ENCODE results near the gene ANAPC5.
"Not testable (repeated sequence)": the region's sequence is repeated elsewhere in the genome, so short reads cannot be mapped to it uniquely, and the experiment has no call there.

ANAPC5 gene

DNA sequence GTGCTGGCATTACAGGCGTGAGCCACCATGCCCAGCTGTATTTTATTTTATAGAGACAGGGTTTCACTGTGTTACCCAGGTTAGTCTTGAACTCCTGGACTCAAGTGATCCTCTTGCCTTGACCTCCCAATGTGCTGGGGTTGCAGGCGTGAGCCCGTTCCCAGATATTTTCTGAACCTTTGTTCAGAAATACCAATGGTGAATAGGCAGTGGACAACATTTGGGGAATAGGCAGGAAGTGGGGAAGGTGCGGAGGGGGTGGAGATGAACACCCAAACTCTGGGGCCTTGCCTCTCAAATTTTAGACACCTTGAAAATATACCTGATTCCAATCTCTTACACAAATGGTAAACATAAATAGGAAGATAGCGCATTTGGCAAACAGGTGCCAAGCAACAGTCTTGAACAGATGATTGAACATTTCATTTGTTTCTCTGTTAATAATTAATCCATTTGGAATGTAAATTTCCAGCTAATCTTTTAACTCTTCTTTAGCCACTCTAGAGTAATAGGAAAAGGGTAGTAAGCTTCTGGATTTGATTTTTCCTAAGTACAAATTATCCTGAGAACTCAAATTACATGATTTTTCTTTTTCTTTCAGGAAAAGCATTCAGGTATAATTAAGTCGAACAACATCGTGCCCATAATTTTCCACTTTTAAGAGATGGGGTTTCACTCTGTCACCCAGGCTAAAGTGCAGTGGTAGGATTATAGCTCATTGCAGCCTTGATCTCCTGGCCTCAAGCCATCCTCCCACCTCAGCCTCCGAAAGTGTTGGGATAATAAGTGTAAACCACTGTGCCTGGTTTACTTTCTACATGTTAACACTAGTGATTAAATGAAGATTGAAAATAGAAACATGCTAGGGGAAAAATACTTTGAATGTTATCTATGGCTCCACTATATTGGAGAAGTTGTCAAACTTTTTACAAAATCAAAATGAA is 24.8 kb upstream of the ANAPC5 start:
- Histone ChIP-seq H3K4me3 (ENCODE audit: severe bottlenecking) (no peak overlapping the region), H3K9me3 (ENCODE audit: severe bottlenecking) (no peaks in the 10 kb centered on the region), H3K4me1 (ENCODE audit: insufficient read depth, poor library complexity, severe bottlenecking) (no peaks in the 10 kb centered on the region), H3K36me3 (ENCODE audit: low read depth) (no peaks in the 10 kb centered on the region), H3K27ac (ENCODE audit: poor library complexity, severe bottlenecking) (no peak overlapping the region), H3K27me3 (ENCODE audit: insufficient read depth, poor library complexity, severe bottlenecking) (no peaks in the 10 kb centered on the region)
- no peak for DNase-seq (ENCODE audit: low spot score)
- TF ChIP-seq, protein P1, sequence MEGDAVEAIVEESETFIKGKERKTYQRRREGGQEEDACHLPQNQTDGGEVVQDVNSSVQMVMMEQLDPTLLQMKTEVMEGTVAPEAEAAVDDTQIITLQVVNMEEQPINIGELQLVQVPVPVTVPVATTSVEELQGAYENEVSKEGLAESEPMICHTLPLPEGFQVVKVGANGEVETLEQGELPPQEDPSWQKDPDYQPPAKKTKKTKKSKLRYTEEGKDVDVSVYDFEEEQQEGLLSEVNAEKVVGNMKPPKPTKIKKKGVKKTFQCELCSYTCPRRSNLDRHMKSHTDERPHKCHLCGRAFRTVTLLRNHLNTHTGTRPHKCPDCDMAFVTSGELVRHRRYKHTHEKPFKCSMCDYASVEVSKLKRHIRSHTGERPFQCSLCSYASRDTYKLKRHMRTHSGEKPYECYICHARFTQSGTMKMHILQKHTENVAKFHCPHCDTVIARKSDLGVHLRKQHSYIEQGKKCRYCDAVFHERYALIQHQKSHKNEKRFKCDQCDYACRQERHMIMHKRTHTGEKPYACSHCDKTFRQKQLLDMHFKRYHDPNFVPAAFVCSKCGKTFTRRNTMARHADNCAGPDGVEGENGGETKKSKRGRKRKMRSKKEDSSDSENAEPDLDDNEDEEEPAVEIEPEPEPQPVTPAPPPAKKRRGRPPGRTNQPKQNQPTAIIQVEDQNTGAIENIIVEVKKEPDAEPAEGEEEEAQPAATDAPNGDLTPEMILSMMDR (IDR thresholded peaks at IDR 0.05; ENCODE audit: poor library complexity, severe bottlenecking): no peak
- ATAC-seq (ENCODE audit: low read depth): no peak

DNA sequence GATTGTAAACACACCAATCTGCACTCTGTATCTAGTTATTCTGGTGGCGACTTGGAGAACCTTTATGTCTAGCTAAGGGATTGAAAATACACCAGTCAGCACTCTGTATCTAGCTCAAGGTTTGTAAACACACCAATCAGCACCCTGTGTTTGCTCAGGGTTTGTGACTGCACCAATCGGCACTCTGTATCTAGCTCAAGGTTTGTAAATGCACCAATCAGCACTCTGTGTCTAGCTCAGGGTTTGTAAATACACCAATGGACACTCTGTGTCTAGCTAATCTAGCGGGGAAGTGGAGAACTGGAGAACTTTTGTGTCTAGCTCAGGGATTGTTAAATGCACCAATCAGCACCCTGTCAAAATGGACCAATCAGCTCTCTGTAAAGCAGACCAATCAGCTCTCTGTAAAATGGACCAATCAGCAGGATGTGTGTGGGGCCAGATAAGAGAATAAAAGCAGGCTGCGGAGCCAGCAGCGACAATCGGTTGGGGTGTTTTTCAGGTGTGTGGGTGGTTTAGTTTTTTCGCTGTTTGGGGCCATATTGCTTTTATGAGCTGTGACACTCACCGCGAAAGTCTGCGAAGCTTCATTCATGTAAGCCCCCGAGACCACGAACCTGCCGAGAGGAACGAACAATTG is 22.9 kb upstream of the ANAPC5 start:
- not testable (repeated sequence) for H3K36me3 ChIP-seq (ENCODE audit: low read depth); ATAC-seq (ENCODE audit: low read depth); H3K4me1 ChIP-seq (ENCODE audit: insufficient read depth, poor library complexity, severe bottlenecking); H3K27ac ChIP-seq (ENCODE audit: poor library complexity, severe bottlenecking); H3K9me3 ChIP-seq (ENCODE audit: severe bottlenecking); DNase-seq (ENCODE audit: low spot score); H3K27me3 ChIP-seq (ENCODE audit: insufficient read depth, poor library complexity, severe bottlenecking); H3K4me3 ChIP-seq (ENCODE audit: severe bottlenecking)

DNA sequence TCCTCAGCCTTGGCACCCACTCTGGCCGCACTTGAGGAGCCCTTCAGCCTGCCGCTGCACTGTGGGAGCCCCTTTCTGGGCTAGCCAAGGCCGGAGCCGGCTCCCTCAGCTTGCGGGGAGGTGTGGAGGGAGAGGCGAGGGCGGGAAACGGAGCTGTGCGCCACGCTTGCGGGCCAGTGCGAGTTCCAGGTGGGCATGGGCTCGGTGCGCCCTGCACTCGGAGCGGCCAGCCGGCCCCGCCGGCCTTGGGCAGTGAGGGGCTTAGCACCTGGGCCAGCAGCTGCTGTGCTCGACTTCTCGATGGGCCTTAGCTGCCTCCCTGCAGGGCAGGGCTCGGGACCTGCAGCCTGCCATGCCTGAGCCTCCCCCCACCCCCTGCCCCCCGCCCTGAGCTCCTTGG is 22.1 kb upstream of the ANAPC5 start:
- not testable (repeated sequence) for H3K36me3 ChIP-seq (ENCODE audit: low read depth); H3K9me3 ChIP-seq (ENCODE audit: severe bottlenecking); ATAC-seq (ENCODE audit: low read depth); H3K4me1 ChIP-seq (ENCODE audit: insufficient read depth, poor library complexity, severe bottlenecking); DNase-seq (ENCODE audit: low spot score); H3K27ac ChIP-seq (ENCODE audit: poor library complexity, severe bottlenecking); H3K27me3 ChIP-seq (ENCODE audit: insufficient read depth, poor library complexity, severe bottlenecking); H3K4me3 ChIP-seq (ENCODE audit: severe bottlenecking)

DNA sequence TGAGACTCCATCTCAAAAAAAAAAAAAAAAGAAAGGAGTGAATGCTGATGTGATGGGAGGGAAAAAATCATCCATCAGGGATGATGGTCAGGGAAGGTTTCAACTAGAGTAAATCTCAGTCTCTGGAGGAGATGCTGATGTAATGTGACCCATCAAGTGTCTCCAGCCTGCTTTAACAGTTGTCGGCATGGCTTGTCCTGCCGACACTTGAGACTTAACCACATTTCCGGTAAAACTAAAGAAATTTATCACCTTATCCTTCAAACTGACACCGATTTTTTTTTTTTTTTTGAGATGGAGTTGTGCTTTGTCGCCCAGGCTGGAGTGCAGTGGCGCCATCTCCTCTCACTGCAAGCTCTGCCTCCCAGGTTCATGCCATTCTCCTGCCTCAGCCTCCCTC is 21.5 kb upstream of the ANAPC5 start:
- TF ChIP-seq, protein P1 (IDR thresholded peaks at IDR 0.05; ENCODE audit: poor library complexity, severe bottlenecking): no peak
- ATAC-seq (ENCODE audit: low read depth): no peak
- H3K9me3 ChIP-seq (ENCODE audit: severe bottlenecking): no peaks in the 10 kb centered on the region

DNA sequence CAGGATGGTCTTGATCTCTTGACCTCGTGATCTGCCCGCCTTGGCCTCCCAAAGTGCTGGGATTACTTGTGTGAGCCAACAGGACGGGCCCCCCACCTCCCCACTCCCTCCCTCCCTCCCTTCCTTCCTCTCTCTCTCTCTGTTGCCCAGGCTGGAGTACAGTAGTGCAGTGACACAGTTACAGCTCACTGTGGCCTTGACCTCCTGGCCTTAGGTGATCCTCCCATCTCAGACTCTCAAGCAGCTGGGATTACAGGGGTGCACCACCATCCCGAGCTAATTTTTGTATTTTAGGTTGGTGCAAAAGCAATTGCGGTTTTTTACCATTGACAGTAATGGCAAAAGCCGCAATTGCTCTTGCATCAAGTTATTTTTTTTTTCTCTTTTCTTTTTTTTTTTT is 19.2 kb upstream of the ANAPC5 start:
- Histone ChIP-seq H3K9me3 (ENCODE audit: severe bottlenecking) (no peaks in the 10 kb centered on the region), H3K27me3 (ENCODE audit: insufficient read depth, poor library complexity, severe bottlenecking) (no peaks in the 10 kb centered on the region), H3K4me3 (ENCODE audit: severe bottlenecking) (no peak overlapping the region), H3K4me1 (ENCODE audit: insufficient read depth, poor library complexity, severe bottlenecking) (no peaks in the 10 kb centered on the region), H3K27ac (ENCODE audit: poor library complexity, severe bottlenecking) (no peak overlapping the region), H3K36me3 (ENCODE audit: low read depth) (no peaks in the 10 kb centered on the region)
- TF ChIP-seq, protein P1 (IDR thresholded peaks at IDR 0.05; ENCODE audit: poor library complexity, severe bottlenecking): no peak
- no peak for DNase-seq (ENCODE audit: low spot score)
- ATAC-seq (ENCODE audit: low read depth): no peak

More for the DNA sequence above, 21.5 kb upstream of the ANAPC5 start:
- no peak overlapping the region for H3K27ac ChIP-seq (ENCODE audit: poor library complexity, severe bottlenecking)
- DNase-seq (ENCODE audit: low spot score): no peak
- no peak overlapping the region for H3K4me3 ChIP-seq (ENCODE audit: severe bottlenecking)
- H3K4me1 ChIP-seq (ENCODE audit: insufficient read depth, poor library complexity, severe bottlenecking): no peaks in the 10 kb centered on the region
- H3K36me3 ChIP-seq (ENCODE audit: low read depth): no peaks in the 10 kb centered on the region
- H3K27me3 ChIP-seq (ENCODE audit: insufficient read depth, poor library complexity, severe bottlenecking): no peaks in the 10 kb centered on the region

Measured in RWPE2 (cell line).